22Rv1 (cell line): ENCODE measurements around the gene FNTB.

ENCODE experiments used
- CTCF ChIP-seq: fragments of 450-650 bp; IDR thresholded peaks from 2 replicates; pipeline ENCODE4 v1.5.1; 2017; ENCODE audit warnings: mild to moderate bottlenecking
- ZFX ChIP-seq: fragments of 450-650 bp; IDR thresholded peaks from 2 replicates; pipeline ENCODE4 v1.6.1; 2017; ENCODE audit warnings: antibody characterized with exemption, borderline replicate concordance

- TF ChIP-seq CTCF (no peak), ZFX (no peak)
Observed at GRCh38 chr14:64993266-64993930, 6.7 kb downstream of the FNTB start.
